OCI-LY7 (cell line): Measurements from ENCODE around the gene UQCRFS1.

ENCODE experiments used
- CTCF ChIP-seq: fragments of 200-600 bp; sonication (generic); conservative IDR thresholded peaks from 2 replicates; pipeline ENCODE4 v1.5.1; 2014; ENCODE audit warnings: mild to moderate bottlenecking, antibody characterized with exemption, low read length, moderate library complexity, mixed read lengths
- EZH2phosphoT487 ChIP-seq: fragments of 200-600 bp; sonication (generic); IDR thresholded peaks from 2 replicates; pipeline ENCODE4 v1.6.1; 2018; ENCODE audit warnings: low read depth, borderline replicate concordance, mild to moderate bottlenecking, mixed run types, antibody characterized with exemption, low read length, moderate library complexity, mixed read lengths

- TF ChIP-seq CTCF: no peak
- TF ChIP-seq EZH2phosphoT487: no peak
Observed at GRCh38 chr19:29216021-29216420, 3.1 kb upstream of the UQCRFS1 start.
